SJSA1 (cell line): ENCODE data around the gene PLCB1. TPM values are rescaled to one million over a fixed set of nuclear protein-coding genes. Genes with fewer than 3 reads are reported as not detected.

Source experiments
- DNase-seq, 2 experiments: peaks; one replicate each; pipeline ENCODE4 v3.0.0-alpha.2; 2015 to 2020; ENCODE audit warnings: low spot score in 2 of 2, low read depth in 1 of 2
- H3K27ac ChIP-seq: fragments of 250-450 bp; sonication (Bioruptor Pico); 2 replicates; pipeline ENCODE4 v1.5.1; 2020; ENCODE audit warnings: mild to moderate bottlenecking, moderate library complexity
- H3K27me3 ChIP-seq: fragments of 250-450 bp; sonication (Bioruptor Pico); replicated peaks from 2 replicates; pipeline ENCODE4 v1.5.1; 2020; ENCODE audit warnings: mild to moderate bottlenecking, moderate library complexity
- H3K36me3 ChIP-seq: fragments of 250-450 bp; sonication (Bioruptor Pico); 2 replicates; pipeline ENCODE4 v1.5.1; 2020; ENCODE audit warnings: mild to moderate bottlenecking
- H3K4me1 ChIP-seq: fragments of 250-450 bp; sonication (Bioruptor Pico); replicated peaks from 2 replicates; pipeline ENCODE4 v1.6.1; 2021; ENCODE audit warnings: mild to moderate bottlenecking
- H3K4me3 ChIP-seq: fragments of 250-450 bp; sonication (Bioruptor Pico); 2 replicates; pipeline ENCODE4 v1.5.1; 2020; ENCODE audit warnings: mild to moderate bottlenecking
- H3K9me3 ChIP-seq: fragments of 250-450 bp; sonication (Bioruptor Pico); replicated peaks from 2 replicates; pipeline ENCODE4 v1.5.1; 2020; ENCODE audit warnings: mild to moderate bottlenecking
- total RNA-seq: library from RNA; depleted of rRNA; stranded (reverse); fragments of >200 nt; shearing (Covaris generic); gene quantifications from 2 replicates; pipeline ENCODE4 v1.2.3, GENCODE V29; 2014

PLCB1 gene
- total RNA-seq, 1 experiment from 2014 or later: 10.0 TPM

DNA sequence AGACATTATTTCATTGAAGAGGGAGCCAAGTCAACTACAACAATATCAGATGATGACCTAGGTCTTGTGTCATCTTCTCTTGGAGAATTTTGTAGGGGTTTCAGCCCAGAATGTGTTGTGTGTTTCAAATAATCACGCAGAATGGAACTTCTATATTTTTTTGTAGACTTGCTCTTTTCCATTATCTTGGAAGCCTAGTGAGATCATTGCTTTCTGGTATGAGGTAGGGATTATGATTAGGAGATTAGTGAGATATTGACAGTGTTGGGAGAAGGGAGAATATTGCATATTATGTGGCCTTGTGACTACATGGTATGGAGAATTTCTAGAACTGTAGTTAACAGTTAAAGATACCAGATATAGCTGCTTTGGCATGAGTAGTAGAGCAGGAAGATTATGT, 513.3 kb downstream of the PLCB1 start:
- peak in 1 of 2 experiments; percentile 40 for DNase-seq
- Histone ChIP-seq H3K4me3 (no peak overlapping the region), H3K4me1 (peaks cover 40% of the 10 kb centered on the region), H3K27ac (peak overlapping the region; percentile 97), H3K27me3 (no peaks in the 10 kb centered on the region), H3K9me3 (no peaks in the 10 kb centered on the region), H3K36me3 (0 out of 2 replicates have a peak, but pooled peaks cover 3% of the 10 kb centered on the region)

DNA sequence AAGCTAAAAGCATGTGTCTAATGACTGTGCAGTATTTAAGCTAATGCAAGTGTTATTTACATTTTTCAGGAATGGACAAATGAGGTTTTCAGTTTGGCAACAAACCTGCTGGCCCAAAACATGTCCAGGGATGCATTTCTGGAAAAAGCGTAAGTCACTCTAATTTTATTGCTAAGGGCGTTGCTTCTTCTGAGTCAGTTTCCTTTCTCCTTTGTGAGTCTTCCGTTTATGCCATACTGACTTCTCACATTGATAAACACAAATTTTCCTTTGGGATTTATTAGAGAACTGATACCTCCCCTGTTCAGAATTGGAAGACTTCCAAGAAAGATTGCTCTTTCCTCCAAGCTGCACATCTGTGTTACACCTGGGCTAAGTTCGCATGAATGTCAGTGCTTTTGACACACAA, 514.0 kb downstream of the PLCB1 start:
- Histone ChIP-seq H3K9me3 (no peaks in the 10 kb centered on the region), H3K27ac (peak overlapping the region; percentile 97), H3K4me3 (no peak overlapping the region), H3K4me1 (peaks cover 35% of the 10 kb centered on the region), H3K27me3 (no peaks in the 10 kb centered on the region), H3K36me3 (0 out of 2 replicates have a peak, but pooled peaks cover 3% of the 10 kb centered on the region)
- peak; percentile 50 to 89 for DNase-seq

DNA sequence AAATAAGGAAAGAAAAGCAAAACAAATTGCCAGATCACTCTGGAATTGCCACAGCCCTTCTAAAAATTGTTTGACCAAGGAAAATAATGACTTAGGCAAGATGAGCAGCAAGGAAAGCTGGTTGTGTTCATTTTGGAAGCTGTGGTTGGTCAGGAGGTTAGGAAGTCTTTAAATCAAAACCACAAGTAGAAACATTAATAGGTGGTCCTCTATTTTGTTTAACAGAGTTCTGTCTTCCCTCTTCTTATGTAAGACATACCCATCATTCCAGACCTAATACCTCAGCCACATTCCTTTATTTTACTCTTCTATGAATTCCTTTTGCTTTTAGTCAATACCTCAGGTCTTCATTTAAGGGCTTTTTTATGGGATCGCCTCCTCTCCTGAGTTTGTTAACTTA, 514.6 kb downstream of the PLCB1 start:
- Histone ChIP-seq H3K9me3 (no peaks in the 10 kb centered on the region), H3K36me3 (0 out of 2 replicates have a peak, but pooled peaks cover 3% of the 10 kb centered on the region), H3K4me3 (no peak overlapping the region), H3K4me1 (peaks cover 42% of the 10 kb centered on the region), H3K27me3 (no peaks in the 10 kb centered on the region), H3K27ac (peak overlapping the region; percentile 97)
- DNase-seq: peak; percentile 71 to 96

DNA sequence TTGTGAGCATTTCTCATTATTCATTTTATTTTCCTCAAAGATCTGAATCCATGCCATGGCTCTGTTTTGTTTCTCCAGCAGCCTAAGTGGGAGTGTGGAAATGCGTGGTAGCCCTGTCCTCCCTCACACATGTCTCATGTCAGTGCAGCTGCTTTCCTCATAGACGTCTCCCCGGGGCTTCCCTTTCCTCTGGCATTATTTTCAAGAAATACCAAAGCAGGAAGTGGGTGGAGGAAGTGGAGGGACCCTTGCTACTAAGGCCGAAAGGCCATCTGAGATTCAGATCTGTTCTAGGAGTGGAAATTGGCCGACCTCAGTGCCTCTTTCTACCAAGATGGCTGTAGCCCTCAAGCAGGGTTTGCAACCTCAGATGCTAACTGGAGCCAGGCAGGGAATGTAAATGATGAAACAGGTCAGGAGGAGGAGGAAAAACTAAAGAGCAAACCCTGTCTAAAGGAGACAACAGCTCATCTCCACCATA, 515.9 kb downstream of the PLCB1 start:
- Histone ChIP-seq H3K4me1 (peaks cover 52% of the 10 kb centered on the region), H3K36me3 (0 out of 2 replicates have a peak, but pooled peaks cover 3% of the 10 kb centered on the region), H3K27me3 (no peaks in the 10 kb centered on the region), H3K9me3 (no peaks in the 10 kb centered on the region), H3K4me3 (no peak overlapping the region), H3K27ac (peak overlapping the region; percentile 76)
- DNase-seq: no peak

DNA sequence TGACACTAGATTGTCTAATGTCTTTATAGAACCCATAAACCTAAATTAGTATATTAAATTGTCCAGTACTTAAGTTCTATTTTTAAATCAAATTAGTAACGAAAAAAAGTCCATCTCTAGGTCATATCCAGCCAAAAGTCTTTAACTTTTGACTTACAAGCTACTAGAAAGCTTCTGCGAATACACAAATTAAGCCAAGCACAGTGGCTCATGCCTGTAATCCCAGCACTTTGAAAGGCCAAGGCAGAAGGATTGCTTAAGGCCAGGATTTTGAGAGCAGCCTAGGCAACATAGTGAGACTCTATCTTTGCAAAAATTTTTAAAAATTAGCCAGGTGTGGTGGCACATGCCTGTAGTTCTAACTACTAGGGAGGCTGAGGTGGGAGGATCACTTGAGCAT, 516.4 kb downstream of the PLCB1 start:
- DNase-seq: no peak
- H3K9me3 ChIP-seq: no peaks in the 10 kb centered on the region
- no peaks in the 10 kb centered on the region for H3K27me3 ChIP-seq
- H3K4me1 ChIP-seq: peaks cover 52% of the 10 kb centered on the region
- H3K36me3 ChIP-seq: 0 out of 2 replicates have a peak, but pooled peaks cover 3% of the 10 kb centered on the region
- H3K27ac ChIP-seq: peak overlapping the region; percentile 76
- H3K4me3 ChIP-seq: no peak overlapping the region

DNA sequence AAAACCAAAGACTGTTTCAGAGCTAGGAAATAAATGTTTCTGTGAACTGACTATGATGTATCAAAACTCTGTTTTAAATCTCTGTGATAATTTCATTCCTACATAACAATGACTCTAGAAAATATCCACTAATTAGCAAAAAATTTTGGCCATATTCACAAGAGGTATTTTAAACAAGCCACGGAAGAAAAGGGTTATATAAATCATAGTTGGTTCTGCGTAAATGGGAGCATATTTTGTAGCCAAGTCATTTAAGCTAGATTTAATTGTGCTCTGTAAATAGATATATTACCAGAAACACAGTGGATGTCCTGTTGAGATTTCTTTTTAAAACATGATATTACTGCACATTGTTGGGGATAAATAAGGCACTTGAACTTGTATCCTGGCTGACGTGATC, 520.3 kb downstream of the PLCB1 start:
- peaks cover 28% of the 10 kb centered on the region for H3K4me1 ChIP-seq
- no peaks in the 10 kb centered on the region for H3K27me3 ChIP-seq
- H3K36me3 ChIP-seq: 0 out of 2 replicates have a peak, but pooled peaks cover 3% of the 10 kb centered on the region
- H3K27ac ChIP-seq: peak overlapping the region; percentile 10; the same call in 1 of the 2 replicates
- H3K9me3 ChIP-seq: no peaks in the 10 kb centered on the region
- H3K4me3 ChIP-seq: no peak overlapping the region
- no peak for DNase-seq

DNA sequence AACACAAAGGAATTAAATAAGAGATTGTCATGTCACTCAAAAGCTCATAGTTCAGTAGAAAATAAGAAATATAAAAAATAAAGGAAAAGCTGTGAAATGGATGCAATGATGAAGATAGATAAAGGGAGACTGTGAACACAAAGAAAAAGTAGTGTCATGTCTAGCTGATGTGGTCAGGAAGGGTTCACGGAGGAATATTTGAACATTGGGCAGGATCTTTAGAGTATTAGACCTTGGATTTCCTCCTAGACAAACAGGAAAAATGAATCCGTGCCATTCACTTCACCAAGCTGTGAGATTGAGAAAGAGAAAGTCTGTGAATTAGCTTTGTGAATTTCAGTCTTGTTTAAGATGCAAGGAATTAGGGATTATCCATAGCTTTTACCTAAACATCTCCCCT, 522.4 kb downstream of the PLCB1 start:
- Histone ChIP-seq H3K4me3 (no peak overlapping the region), H3K9me3 (no peaks in the 10 kb centered on the region), H3K36me3 (no peaks in the 10 kb centered on the region), H3K27ac (no peak overlapping the region), H3K27me3 (no peaks in the 10 kb centered on the region), H3K4me1 (peaks cover 18% of the 10 kb centered on the region)
- DNase-seq: no peak

DNA sequence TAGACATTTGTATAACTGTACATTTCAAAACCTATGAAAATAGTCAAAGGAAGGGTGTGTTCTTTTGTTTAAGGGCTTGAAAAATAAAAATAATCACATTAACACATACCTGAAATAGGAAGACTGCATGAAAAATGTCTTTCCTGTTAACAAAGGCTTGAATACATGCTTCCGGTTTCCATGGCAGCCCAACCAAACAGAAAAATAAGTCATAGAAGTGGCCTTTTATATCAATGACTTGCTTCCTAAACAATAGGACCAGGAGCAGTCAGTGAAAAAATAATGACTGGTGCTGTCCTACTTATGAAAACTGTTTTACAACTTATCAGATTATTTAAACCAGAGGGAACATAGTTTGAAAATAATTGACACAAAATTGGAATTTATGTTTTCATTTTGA, 524.3 kb downstream of the PLCB1 start:
- no peak overlapping the region for H3K27ac ChIP-seq
- no peaks in the 10 kb centered on the region for H3K27me3 ChIP-seq
- no peak for DNase-seq
- H3K4me1 ChIP-seq: peaks cover 14% of the 10 kb centered on the region
- no peak overlapping the region for H3K4me3 ChIP-seq
- H3K9me3 ChIP-seq: no peaks in the 10 kb centered on the region
- no peaks in the 10 kb centered on the region for H3K36me3 ChIP-seq

DNA sequence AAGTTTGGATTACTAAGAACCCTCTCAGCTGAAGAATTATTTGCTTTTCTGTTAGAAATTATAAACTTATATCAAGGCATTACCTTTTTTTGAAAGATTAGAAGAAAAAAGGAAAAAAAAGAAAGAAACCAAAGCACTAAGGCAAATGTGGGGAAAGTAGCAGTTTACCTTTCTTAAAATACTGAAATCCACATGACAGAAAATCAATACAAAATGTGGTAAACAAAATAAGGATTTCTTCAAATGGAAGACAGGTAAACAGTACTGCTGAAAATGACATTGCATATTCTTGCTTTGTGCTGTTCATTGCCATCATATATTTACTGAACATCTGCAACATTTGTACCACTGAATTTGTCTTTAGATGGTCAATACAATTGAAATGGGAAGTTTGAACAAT, 525.6 kb downstream of the PLCB1 start:
- H3K36me3 ChIP-seq: no peaks in the 10 kb centered on the region
- DNase-seq: no peak
- H3K27ac ChIP-seq: no peak overlapping the region
- no peaks in the 10 kb centered on the region for H3K9me3 ChIP-seq
- H3K27me3 ChIP-seq: no peaks in the 10 kb centered on the region
- H3K4me1 ChIP-seq: peaks cover 2% of the 10 kb centered on the region
- H3K4me3 ChIP-seq: no peak overlapping the region

DNA sequence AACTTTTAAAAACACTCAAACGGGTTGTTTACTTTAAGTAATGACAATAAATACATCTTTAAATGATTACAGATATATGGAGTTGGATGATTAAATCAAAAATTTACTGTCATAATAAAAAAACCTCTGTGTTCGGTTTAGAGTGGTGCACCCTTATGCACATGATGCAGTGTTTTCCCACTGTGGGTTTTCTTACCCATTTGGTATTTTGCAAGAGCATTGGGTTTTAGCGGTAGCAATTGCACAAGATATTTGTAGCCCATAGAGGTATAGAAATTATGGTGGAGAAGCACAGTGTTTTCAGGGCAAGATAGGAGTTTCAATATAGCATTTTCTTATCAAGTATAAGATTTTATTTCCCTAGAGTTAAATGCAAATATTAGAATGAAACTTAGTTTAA, 526.0 kb downstream of the PLCB1 start:
- Histone ChIP-seq H3K36me3 (no peaks in the 10 kb centered on the region), H3K4me1 (no peaks in the 10 kb centered on the region), H3K4me3 (no peak overlapping the region), H3K27me3 (no peaks in the 10 kb centered on the region), H3K27ac (no peak overlapping the region), H3K9me3 (no peaks in the 10 kb centered on the region)
- no peak for DNase-seq

DNA sequence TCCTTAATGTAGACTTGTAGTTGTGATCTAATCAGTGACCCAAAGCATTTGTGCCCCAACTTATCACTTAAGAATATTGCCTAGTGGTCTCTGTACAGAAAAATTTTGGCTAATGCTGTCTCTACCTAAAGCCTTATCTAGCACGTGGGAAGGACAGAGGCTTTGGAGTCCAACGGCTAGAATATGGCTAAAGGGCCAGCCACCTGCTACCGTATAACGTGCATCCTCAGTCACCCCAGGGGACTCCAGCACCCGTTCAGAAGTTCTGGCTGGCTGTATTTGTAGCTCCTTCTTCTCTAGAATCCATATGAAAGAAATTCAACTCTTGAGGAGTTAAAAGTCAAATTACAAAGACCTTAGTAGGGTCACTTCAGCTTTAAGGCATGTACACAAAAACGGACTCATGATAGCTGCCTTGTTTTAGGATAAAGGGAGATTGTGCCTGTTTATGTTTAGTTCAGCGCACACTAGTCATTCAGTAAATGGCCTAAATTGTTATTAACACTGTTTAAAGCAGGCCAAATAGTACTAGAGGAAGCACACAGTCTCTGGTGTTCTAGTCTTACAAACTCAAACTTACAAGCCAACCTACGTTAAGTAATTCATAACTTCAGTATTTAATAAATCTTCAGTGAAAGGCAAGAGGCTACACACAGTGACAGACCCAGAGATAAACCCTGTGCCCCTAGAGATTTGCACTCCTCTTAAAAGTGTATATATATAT, 529.3 kb downstream of the PLCB1 start:
- H3K27me3 ChIP-seq: no peaks in the 10 kb centered on the region
- no peak overlapping the region for H3K4me3 ChIP-seq
- no peaks in the 10 kb centered on the region for H3K9me3 ChIP-seq
- no peaks in the 10 kb centered on the region for H3K36me3 ChIP-seq
- H3K4me1 ChIP-seq: no peaks in the 10 kb centered on the region
- DNase-seq: no peak
- H3K27ac ChIP-seq: no peak overlapping the region

DNA sequence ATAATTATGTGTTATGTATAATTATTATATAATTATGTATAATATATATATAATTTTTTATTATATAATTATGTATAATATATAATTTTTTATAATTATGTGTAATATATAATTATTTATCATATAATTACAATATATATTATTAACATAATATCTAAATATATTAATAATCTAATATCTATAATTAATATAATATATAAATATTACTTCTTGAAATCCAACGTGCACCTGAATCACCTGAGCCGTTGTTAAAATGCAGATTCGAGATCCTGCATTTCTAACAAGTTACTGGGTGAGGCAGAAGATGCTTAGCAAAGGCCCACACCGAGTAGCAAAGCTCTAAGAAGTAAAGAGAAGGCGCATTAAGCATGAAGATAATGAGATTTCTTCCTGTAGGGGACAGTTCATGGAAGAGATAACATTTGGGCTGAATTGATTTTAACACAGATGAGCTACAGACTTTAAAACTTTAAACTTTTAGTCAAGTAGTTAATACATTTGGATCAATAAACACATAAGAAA, 530.4 kb downstream of the PLCB1 start:
- Histone ChIP-seq H3K27me3 (no peaks in the 10 kb centered on the region), H3K27ac (no peak overlapping the region), H3K4me3 (no peak overlapping the region), H3K4me1 (no peaks in the 10 kb centered on the region), H3K36me3 (no peaks in the 10 kb centered on the region), H3K9me3 (no peaks in the 10 kb centered on the region)
- no peak for DNase-seq

DNA sequence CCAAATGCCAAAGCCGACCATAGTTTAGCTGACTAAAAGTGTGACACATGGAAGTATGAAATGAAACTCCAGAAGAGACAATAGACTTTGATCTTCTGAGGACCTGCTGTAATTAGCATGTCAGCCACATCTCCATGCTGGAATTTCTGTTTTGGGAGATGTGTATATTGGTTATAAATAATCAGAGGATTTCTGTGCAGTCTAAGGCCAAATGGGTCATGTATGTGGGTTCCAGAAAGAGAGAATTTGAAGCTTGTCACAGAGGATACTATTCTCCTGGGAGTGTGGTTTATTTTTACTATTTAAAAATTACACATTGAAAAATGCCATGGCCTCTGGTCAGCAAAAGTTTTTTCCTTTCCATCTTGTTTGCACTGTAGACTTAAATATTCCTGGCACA, 531.4 kb downstream of the PLCB1 start:
- no peak for DNase-seq
- H3K27ac ChIP-seq: no peak overlapping the region
- H3K9me3 ChIP-seq: no peaks in the 10 kb centered on the region
- H3K4me1 ChIP-seq: no peaks in the 10 kb centered on the region
- no peaks in the 10 kb centered on the region for H3K27me3 ChIP-seq
- no peak overlapping the region for H3K4me3 ChIP-seq
- H3K36me3 ChIP-seq: no peaks in the 10 kb centered on the region

DNA sequence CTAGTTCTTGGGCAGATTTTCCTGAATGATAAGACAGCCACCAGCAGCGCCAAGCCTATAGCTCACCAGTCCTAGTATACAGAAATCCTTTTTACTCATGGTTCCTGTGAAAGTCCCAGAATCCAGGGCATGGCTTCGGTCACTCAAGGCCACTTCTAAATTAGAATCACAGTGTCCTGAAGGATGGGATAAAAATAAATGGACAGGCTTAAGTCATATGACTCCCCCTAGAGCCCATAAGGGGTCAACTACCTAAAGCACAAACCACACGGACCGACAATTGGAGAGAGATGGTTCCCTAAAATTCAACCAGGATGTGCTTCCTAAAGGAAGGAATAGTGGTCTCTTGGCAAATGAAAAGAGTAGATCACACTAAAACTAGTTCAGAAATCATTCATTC, 532.7 kb downstream of the PLCB1 start:
- Histone ChIP-seq H3K27ac (no peak overlapping the region), H3K9me3 (no peaks in the 10 kb centered on the region), H3K4me3 (no peak overlapping the region), H3K4me1 (no peaks in the 10 kb centered on the region), H3K36me3 (no peaks in the 10 kb centered on the region), H3K27me3 (no peaks in the 10 kb centered on the region)
- DNase-seq: no peak
